ENCODE data around the gene NDUFS8. TPM values are rescaled to one million over a fixed set of nuclear protein-coding genes. Genes with fewer than 3 reads are reported as not detected.

Gene NDUFS8
- total RNA-seq, 5 donors from 2014 or later (not counting 1 experiment from before 2014, with no cell fraction given): 76.9 to 102 (median 91.1) TPM

DNA sequence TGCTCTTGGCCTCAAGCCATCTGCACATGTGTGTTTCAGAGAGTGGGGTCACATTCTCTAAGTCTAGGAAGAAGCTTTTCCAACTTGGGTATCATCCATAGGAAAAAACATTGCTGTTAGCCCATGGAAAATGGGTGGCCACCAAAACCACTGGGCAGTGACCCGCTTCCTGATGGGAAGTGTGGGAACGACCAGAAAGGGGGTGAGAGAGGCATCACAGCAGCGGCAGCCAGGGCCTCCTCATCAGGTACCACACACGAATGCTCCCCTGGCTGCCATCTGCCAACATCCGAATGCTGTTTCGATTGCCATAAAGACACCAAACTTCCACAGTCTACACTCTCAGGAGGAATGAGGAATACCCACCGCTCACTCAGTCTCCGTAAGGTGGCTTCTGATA is 50.4 kb downstream of the NDUFS8 start:
- Histone ChIP-seq H3K9me3 (no peaks in the 10 kb centered on the region), H3K4me1 (ENCODE audit: control insufficient read depth in 1 of 2, extremely low read depth in 1 of 2, insufficient read depth in 2 of 2, low read length in 2 of 2) (no peaks in the 10 kb centered on the region), H3K27me3 (replicated peaks in 1 of 2; ENCODE audit: control insufficient read depth in 2 of 2, extremely low read depth in 1 of 2, insufficient read depth in 2 of 2, low read length in 1 of 2) (no peaks in the 10 kb centered on the region), H3K4me3 (ENCODE audit: control insufficient read depth in 1 of 2, extremely low read depth in 1 of 2, low read length in 1 of 2) (no peak overlapping the region), H3K36me3 (ENCODE audit: control insufficient read depth in 2 of 2, extremely low read depth in 1 of 2, insufficient read depth in 1 of 2, low read length in 1 of 2) (no peaks in the 10 kb centered on the region), H3K27ac (ENCODE audit: low read length) (no peak overlapping the region)
- Mint-ChIP-seq H3K36me3 (peaks cover 8% of the 10 kb centered on the region), H3K27ac (no peak overlapping the region), H3K4me1 (no peaks in the 10 kb centered on the region), H3K27me3 (no peaks in the 10 kb centered on the region), H3K9me3 (no peaks in the 10 kb centered on the region), H3K4me3 (no peak overlapping the region)
- ChIA-PET CTCF (no interaction called here), POLR2A (no interaction called here)
- ATAC-seq (replicated peaks in 1 of 4) (no peak), DNase-seq (no peak)
- WGBS (ENCODE audit: insufficient coverage): no CpG with 5 or more reads among the region's 8 CpGs

DNA sequence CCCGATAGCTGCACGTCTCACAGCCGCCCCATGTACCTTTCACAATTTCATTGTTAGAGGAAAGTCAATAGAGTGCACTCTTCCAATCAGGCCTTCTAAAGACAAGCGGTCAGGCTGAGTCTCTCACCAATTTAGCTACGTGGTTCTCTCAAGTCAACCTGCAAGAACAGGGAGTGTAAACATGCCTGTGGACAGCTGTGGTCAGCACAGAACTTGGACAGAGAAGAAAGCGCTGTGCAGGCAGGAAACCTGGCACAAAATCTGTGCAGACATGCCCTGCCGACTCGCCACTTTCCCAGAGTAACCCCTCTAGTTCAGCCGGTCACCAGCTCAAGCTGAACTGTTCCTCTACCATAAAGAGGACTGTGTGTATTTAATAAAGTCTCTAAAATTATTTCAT is 51.2 kb downstream of the NDUFS8 start:
- ChIA-PET POLR2A (no interaction called here), CTCF (no interaction called here)
- Histone ChIP-seq H3K36me3 (ENCODE audit: control insufficient read depth in 2 of 2, extremely low read depth in 1 of 2, insufficient read depth in 1 of 2, low read length in 1 of 2) (no peaks in the 10 kb centered on the region), H3K4me1 (ENCODE audit: control insufficient read depth in 1 of 2, extremely low read depth in 1 of 2, insufficient read depth in 2 of 2, low read length in 2 of 2) (no peaks in the 10 kb centered on the region), H3K4me3 (ENCODE audit: control insufficient read depth in 1 of 2, extremely low read depth in 1 of 2, low read length in 1 of 2) (no peak overlapping the region), H3K27me3 (replicated peaks in 1 of 2; ENCODE audit: control insufficient read depth in 2 of 2, extremely low read depth in 1 of 2, insufficient read depth in 2 of 2, low read length in 1 of 2) (no peaks in the 10 kb centered on the region), H3K27ac (ENCODE audit: low read length) (no peak overlapping the region), H3K9me3 (no peaks in the 10 kb centered on the region)
- peaks cover 8% of the 10 kb centered on the region for H3K36me3 Mint-ChIP-seq
- WGBS (ENCODE audit: insufficient coverage): 87% methylated on average over 3 of the region's 9 CpGs
- ATAC-seq (replicated peaks in 1 of 4) (no peak), DNase-seq (no peak)
- no peaks in the 10 kb centered on the region for H3K27me3 Mint-ChIP-seq
- H3K4me1 Mint-ChIP-seq: no peaks in the 10 kb centered on the region
- H3K4me3 Mint-ChIP-seq: no peak overlapping the region
- no peaks in the 10 kb centered on the region for H3K9me3 Mint-ChIP-seq
- no peak overlapping the region for H3K27ac Mint-ChIP-seq

DNA sequence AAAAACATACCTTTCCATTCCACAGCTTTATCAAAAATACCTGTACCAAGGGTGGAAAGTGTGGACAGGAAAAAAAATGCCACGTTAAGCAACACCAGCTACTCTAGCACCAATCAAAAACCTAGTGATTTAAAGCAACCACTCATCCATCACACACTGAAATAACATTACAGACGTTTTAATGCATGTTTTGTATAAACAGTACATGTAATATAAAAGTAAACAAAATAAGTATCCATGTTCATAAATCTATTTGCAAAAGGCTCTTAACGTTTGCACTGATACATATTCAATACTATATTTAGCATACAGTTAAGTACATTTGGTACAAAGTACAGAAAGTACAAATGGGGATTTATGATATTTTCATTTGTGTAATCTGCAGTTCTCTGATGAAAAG is 52.0 kb downstream of the NDUFS8 start:
- H3K4me1 ChIP-seq (ENCODE audit: control insufficient read depth in 1 of 2, extremely low read depth in 1 of 2, insufficient read depth in 2 of 2, low read length in 2 of 2): no peaks in the 10 kb centered on the region
- ChIA-PET POLR2A (no interaction called here), CTCF (no interaction called here)
- no peak overlapping the region for H3K27ac Mint-ChIP-seq
- no peaks in the 10 kb centered on the region for H3K36me3 ChIP-seq (ENCODE audit: control insufficient read depth in 2 of 2, extremely low read depth in 1 of 2, insufficient read depth in 1 of 2, low read length in 1 of 2)
- H3K4me3 ChIP-seq (ENCODE audit: control insufficient read depth in 1 of 2, extremely low read depth in 1 of 2, low read length in 1 of 2): no peak overlapping the region
- no CpG with 5 or more reads among the region's 3 CpGs for WGBS (ENCODE audit: insufficient coverage)
- peaks cover 8% of the 10 kb centered on the region for H3K36me3 Mint-ChIP-seq
- DNase-seq: no peak
- H3K4me3 Mint-ChIP-seq: no peak overlapping the region
- no peaks in the 10 kb centered on the region for H3K9me3 ChIP-seq
- H3K27me3 Mint-ChIP-seq: no peaks in the 10 kb centered on the region
- ATAC-seq (replicated peaks in 1 of 4): no peak
- no peaks in the 10 kb centered on the region for H3K4me1 Mint-ChIP-seq
- no peaks in the 10 kb centered on the region for H3K27me3 ChIP-seq (replicated peaks in 1 of 2; ENCODE audit: control insufficient read depth in 2 of 2, extremely low read depth in 1 of 2, insufficient read depth in 2 of 2, low read length in 1 of 2)
- no peak overlapping the region for H3K27ac ChIP-seq (ENCODE audit: low read length)
- no peaks in the 10 kb centered on the region for H3K9me3 Mint-ChIP-seq

DNA sequence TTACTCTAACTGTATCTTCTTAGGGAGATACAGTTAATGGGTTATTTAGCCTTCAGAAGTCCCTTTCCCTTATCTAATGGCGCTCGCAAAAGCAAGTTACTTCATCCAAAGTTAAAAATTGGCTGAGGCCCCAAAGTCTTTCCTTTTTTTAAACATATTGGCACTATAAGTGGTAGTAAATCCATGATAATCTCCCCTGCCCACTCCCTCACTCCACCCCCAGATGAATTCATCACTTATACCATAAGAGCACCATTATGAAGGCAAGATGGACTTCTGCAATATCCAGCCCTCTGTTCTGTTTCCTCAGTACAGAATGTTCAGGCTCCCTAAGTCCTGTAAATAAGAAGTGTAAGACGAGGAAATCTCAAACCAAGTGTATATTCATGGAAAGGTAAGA is 53.0 kb downstream of the NDUFS8 start:
- DNase-seq (no peak), ATAC-seq (replicated peaks in 1 of 4) (no peak)
- H3K4me1 ChIP-seq (ENCODE audit: control insufficient read depth in 1 of 2, extremely low read depth in 1 of 2, insufficient read depth in 2 of 2, low read length in 2 of 2): no peaks in the 10 kb centered on the region
- no peaks in the 10 kb centered on the region for H3K4me1 Mint-ChIP-seq
- peaks cover 8% of the 10 kb centered on the region for H3K36me3 Mint-ChIP-seq
- no peaks in the 10 kb centered on the region for H3K9me3 ChIP-seq
- H3K4me3 Mint-ChIP-seq: no peak overlapping the region
- 88% methylated on average over 1 of the region's 3 CpGs for WGBS (ENCODE audit: insufficient coverage)
- no peak overlapping the region for H3K27ac Mint-ChIP-seq
- no peak overlapping the region for H3K27ac ChIP-seq (ENCODE audit: low read length)
- POLR2A ChIA-PET: interaction anchor here in 1 of 2 donors (0.6 kb wide), 1 partner anchor 29 kb away, joined by 3 read pairs; no protein-coding TSS in a partner anchor
- H3K9me3 Mint-ChIP-seq: no peaks in the 10 kb centered on the region
- H3K27me3 Mint-ChIP-seq: no peaks in the 10 kb centered on the region
- CTCF ChIA-PET: no interaction called here
- H3K27me3 ChIP-seq (replicated peaks in 1 of 2; ENCODE audit: control insufficient read depth in 2 of 2, extremely low read depth in 1 of 2, insufficient read depth in 2 of 2, low read length in 1 of 2): no peaks in the 10 kb centered on the region
- H3K4me3 ChIP-seq (ENCODE audit: control insufficient read depth in 1 of 2, extremely low read depth in 1 of 2, low read length in 1 of 2): no peak overlapping the region
- H3K36me3 ChIP-seq (ENCODE audit: control insufficient read depth in 2 of 2, extremely low read depth in 1 of 2, insufficient read depth in 1 of 2, low read length in 1 of 2): no peaks in the 10 kb centered on the region

Other genes with a start within 250 kb of the NDUFS8 start
- 10 to 100 TPM; 16.7 to 38.6 (median 27.8) TPM for gene UNC93B1, start 26.6 kb upstream of the NDUFS8 start, total RNA-seq
- under 1 TPM; 0.20 to 0.53 (median 0.25) TPM for gene ALDH3B1, start 20.4 kb upstream of the NDUFS8 start, total RNA-seq
- gene TCIRG1, start 8.3 kb downstream of the NDUFS8 start, total RNA-seq: 100 to 1,000 TPM; 184 to 292 (median 246) TPM
- gene CHKA, start 90.7 kb downstream of the NDUFS8 start, total RNA-seq: 10 to 100 TPM in 2 of 5 donors, 1 to 10 TPM in 3; 4.4 to 19.4 (median 7.6) TPM
- gene KMT5B, start 182.6 kb downstream of the NDUFS8 start, total RNA-seq: 10 to 100 TPM; 35.1 to 56.6 (median 48.5) TPM
- 10 to 100 TPM in 4 of 5 donors, 1 to 10 TPM in 1; 9.5 to 25.3 (median 21.4) TPM for gene C11orf24, start 241.3 kb downstream of the NDUFS8 start, total RNA-seq